Measurements from ENCODE around the gene ZMYND8.

- TF ChIP-seq CTCF (conservative IDR thresholded peaks at IDR 0.05 in 1 of 2, IDR thresholded peaks at IDR 0.05 in 1 of 2; ENCODE audit: extremely low read depth in 1 of 2, insufficient read depth in 1 of 2, low read depth in 1 of 2, low read length in 2 of 2) (no peak), EZH2 (IDR thresholded peaks at IDR 0.05; ENCODE audit: borderline replicate concordance, low read length) (no peak)
Observed at GRCh38 chr20:47161411-47161810, 195.1 kb downstream of the ZMYND8 start.
